Keratinocyte (primary cell): ENCODE data around the gene SNTG2. TPM values are rescaled to one million over a fixed set of nuclear protein-coding genes. Genes with fewer than 3 reads are reported as not detected.

ENCODE experiments used
- DNase-seq: peaks from one replicate; pipeline ENCODE4 v3.0.0-alpha.2; 2011; ENCODE audit warnings: low read depth, missing footprints, low spot score
- FAIRE-seq: peaks from 2 replicates; lab custom pipeline; 2011; peaks lifted over from hg19 to GRCh38; lab: Jason Lieb, UNC
- H2AFZ ChIP-seq: 2 replicates; pipeline ENCODE4 v1.6.0; 2012; ENCODE audit warnings: low read length, control low read depth, inconsistent platforms; ENCODE audit not compliant: control insufficient read depth
- H3K27ac ChIP-seq: 2 replicates; pipeline ENCODE4 v1.5.1; 2011; ENCODE audit warnings: low read length; ENCODE audit not compliant: control insufficient read depth, insufficient read depth
- H3K27me3 ChIP-seq: 3 replicates; pipeline ENCODE4 v1.6.0; 2011; ENCODE audit warnings: low read length; ENCODE audit not compliant: control insufficient read depth, insufficient read depth; ENCODE audit errors: extremely low read depth
- H3K36me3 ChIP-seq, 2 experiments: 2 replicates in 1 of 2; 3 replicates in 1 of 2; pipeline ENCODE4 v1.5.1; 2011; ENCODE audit warnings: low read length in 2 of 2, mild to moderate bottlenecking in 1 of 2; ENCODE audit not compliant: control insufficient read depth in 2 of 2, insufficient read depth in 2 of 2; ENCODE audit errors: extremely low read depth in 1 of 2
- H3K4me1 ChIP-seq: 3 replicates; pipeline ENCODE4 v1.5.1; 2011; ENCODE audit warnings: low read length; ENCODE audit not compliant: control insufficient read depth, insufficient read depth; ENCODE audit errors: extremely low read depth
- H3K4me2 ChIP-seq: 3 replicates; pipeline ENCODE4 v1.6.0; 2011; ENCODE audit warnings: low read depth, low read length; ENCODE audit not compliant: control insufficient read depth, insufficient read depth; ENCODE audit errors: extremely low read depth
- H3K4me3 ChIP-seq, 3 experiments: fragments of 200-600 bp in 1 of 3; sonication (generic) in 1 of 3; 2 replicates in 2 of 3; 3 replicates in 1 of 3; pipeline ENCODE4 v1.5.1; 2011 to 2016; ENCODE audit warnings: low read length in 3 of 3, mild to moderate bottlenecking in 3 of 3, control low read depth in 2 of 3, inconsistent platforms in 1 of 3, low read depth in 1 of 3, mixed read lengths in 1 of 3, mixed run types in 1 of 3, moderate library complexity in 1 of 3; ENCODE audit not compliant: control insufficient read depth in 2 of 3, insufficient read depth in 2 of 3; ENCODE audit errors: extremely low read depth in 1 of 3
- H3K79me2 ChIP-seq: 2 replicates; pipeline ENCODE4 v1.6.0; 2012; ENCODE audit warnings: low read length; ENCODE audit not compliant: control insufficient read depth, insufficient read depth
- H3K9ac ChIP-seq: 3 replicates; pipeline ENCODE4 v1.6.0; 2011; ENCODE audit warnings: low read length; ENCODE audit not compliant: control insufficient read depth, insufficient read depth; ENCODE audit errors: extremely low read depth
- H3K9me1 ChIP-seq: 3 replicates; pipeline ENCODE4 v1.6.0; 2011; ENCODE audit warnings: low read length; ENCODE audit not compliant: control insufficient read depth, insufficient read depth; ENCODE audit errors: extremely low read depth
- H3K9me3 ChIP-seq: 2 replicates; pipeline ENCODE4 v1.5.1; 2012; ENCODE audit warnings: low read depth, low read length; ENCODE audit not compliant: control insufficient read depth
- H4K20me1 ChIP-seq: 3 replicates; pipeline ENCODE4 v1.6.0; 2011; ENCODE audit warnings: low read length; ENCODE audit not compliant: control insufficient read depth, insufficient read depth; ENCODE audit errors: extremely low read depth
- EZH2 ChIP-seq: IDR thresholded peaks from one replicate; pipeline ENCODE4 v1.6.1; 2012; ENCODE audit warnings: inconsistent platforms, mild to moderate bottlenecking, low read length, moderate library complexity
- dilution Hi-C: fragments of 300-500 bp; cut with MboI; formaldehyde crosslinking; loops from one replicate; pipeline ENCODE4 v1.7.0; 2020; ENCODE audit warnings: low sequenced_read_pairs; ENCODE audit not compliant: extremely low pct_ligation_motif_present
- polyA plus RNA-seq, 5 experiments: library from polyadenylated mRNA; depleted of rRNA in 3 of 5; stranded (reverse) in 3 of 5; stranded (forward) in 1 of 5; unstranded in 1 of 5; fragments of >200 nt; gene quantifications; 1 replicate in 1 of 5; 2 replicates in 3 of 5; 3 replicates in 1 of 5; pipeline versions ENCODE4 v1.2.1 to v1.2.3, GENCODE V29; 2011 to 2012; ENCODE audit warnings: missing spikeins in 2 of 5, low read depth in 1 of 5, low replicate concordance in 1 of 5
- TF ChIP-seq, protein P1 (sequence below), 3 experiments: IDR thresholded peaks in 1 of 3; conservative IDR thresholded peaks in 1 of 3; optimal IDR thresholded peaks in 1 of 3; 2 replicates in 2 of 3; 3 replicates in 1 of 3; pipeline versions ENCODE3 to v1.5.1; 2011; ENCODE audit warnings: low read length in 3 of 3, mild to moderate bottlenecking in 3 of 3, moderate library complexity in 2 of 3, control low read depth in 1 of 3, inconsistent platforms in 1 of 3; ENCODE audit not compliant: insufficient read depth in 2 of 3; ENCODE audit errors: extremely low read depth in 1 of 3

Gene SNTG2
- polyA plus RNA-seq, 1 donor (not counting 4 experiments of a cell fraction or from before 2014, with no cell fraction given): not detected

- Histone ChIP-seq H3K4me1 (no peaks in the 10 kb centered on the region), H4K20me1 (no peaks in the 10 kb centered on the region), H2AFZ (no peak overlapping the region), H3K9me3 (no peaks in the 10 kb centered on the region), H3K9me1 (no peaks in the 10 kb centered on the region), H3K27ac (no peak overlapping the region), H3K27me3 (no peaks in the 10 kb centered on the region), H3K79me2 (no peaks in the 10 kb centered on the region), H3K36me3 (no peaks in the 10 kb centered on the region), H3K4me3 (no peak overlapping the region), H3K9ac (no peak overlapping the region), H3K4me2 (no peak overlapping the region)
- no peak for TF ChIP-seq EZH2
- TF ChIP-seq, protein P1, sequence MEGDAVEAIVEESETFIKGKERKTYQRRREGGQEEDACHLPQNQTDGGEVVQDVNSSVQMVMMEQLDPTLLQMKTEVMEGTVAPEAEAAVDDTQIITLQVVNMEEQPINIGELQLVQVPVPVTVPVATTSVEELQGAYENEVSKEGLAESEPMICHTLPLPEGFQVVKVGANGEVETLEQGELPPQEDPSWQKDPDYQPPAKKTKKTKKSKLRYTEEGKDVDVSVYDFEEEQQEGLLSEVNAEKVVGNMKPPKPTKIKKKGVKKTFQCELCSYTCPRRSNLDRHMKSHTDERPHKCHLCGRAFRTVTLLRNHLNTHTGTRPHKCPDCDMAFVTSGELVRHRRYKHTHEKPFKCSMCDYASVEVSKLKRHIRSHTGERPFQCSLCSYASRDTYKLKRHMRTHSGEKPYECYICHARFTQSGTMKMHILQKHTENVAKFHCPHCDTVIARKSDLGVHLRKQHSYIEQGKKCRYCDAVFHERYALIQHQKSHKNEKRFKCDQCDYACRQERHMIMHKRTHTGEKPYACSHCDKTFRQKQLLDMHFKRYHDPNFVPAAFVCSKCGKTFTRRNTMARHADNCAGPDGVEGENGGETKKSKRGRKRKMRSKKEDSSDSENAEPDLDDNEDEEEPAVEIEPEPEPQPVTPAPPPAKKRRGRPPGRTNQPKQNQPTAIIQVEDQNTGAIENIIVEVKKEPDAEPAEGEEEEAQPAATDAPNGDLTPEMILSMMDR (optimal IDR thresholded peaks at IDR 0.05 in 1 of 3, IDR thresholded peaks at IDR 0.05 in 1 of 3, conservative IDR thresholded peaks at IDR 0.05 in 1 of 3; ENCODE audit: extremely low read depth in 1 of 3, insufficient read depth in 2 of 3, low read length in 3 of 3): no peak
- dilution Hi-C loops: no loop called here
- DNase-seq (no peak), FAIRE-seq (no peak)
Observed at GRCh38 chr2:965640-966147, 15.0 kb downstream of the SNTG2 start.

- no peaks in the 10 kb centered on the region for H4K20me1 ChIP-seq
- no peaks in the 10 kb centered on the region for H3K9me1 ChIP-seq
- no peak overlapping the region for H3K4me3 ChIP-seq
- dilution Hi-C loops: no loop called here
- no peaks in the 10 kb centered on the region for H3K27me3 ChIP-seq
- H3K9me3 ChIP-seq: no peaks in the 10 kb centered on the region
- no peak overlapping the region for H3K27ac ChIP-seq
- H3K4me1 ChIP-seq: no peaks in the 10 kb centered on the region
- H3K4me2 ChIP-seq: no peak overlapping the region
- TF ChIP-seq, protein P1 (optimal IDR thresholded peaks at IDR 0.05 in 1 of 3, IDR thresholded peaks at IDR 0.05 in 1 of 3, conservative IDR thresholded peaks at IDR 0.05 in 1 of 3; ENCODE audit: extremely low read depth in 1 of 3, insufficient read depth in 2 of 3, low read length in 3 of 3): no peak
- TF ChIP-seq EZH2: no peak
- no peak overlapping the region for H2AFZ ChIP-seq
- FAIRE-seq: no peak
- H3K79me2 ChIP-seq: no peaks in the 10 kb centered on the region
- no peak for DNase-seq
- H3K9ac ChIP-seq: no peak overlapping the region
- H3K36me3 ChIP-seq: no peaks in the 10 kb centered on the region
Observed at GRCh38 chr2:973129-973528, 22.5 kb downstream of the SNTG2 start.
